ENCODE data around the gene USP13. TPM values are rescaled to one million over a fixed set of nuclear protein-coding genes. Genes with fewer than 3 reads are reported as not detected.

USP13 gene
- total RNA-seq, 1 experiment from 2014 or later, result 27.8 TPM

- POLR2A ChIA-PET, result no interaction called here
Measured at GRCh38 chr3:179671309-179671708, 18.5 kb downstream of the USP13 start.

GRCh38 chr3:179671747-179672242 lies 19.0 kb downstream of the USP13 start:
- TF ChIP-seq SIN3A (IDR thresholded peaks at IDR 0.05; ENCODE audit: borderline replicate concordance, insufficient read depth, low read depth, low read length), result no peak
- TF ChIP-seq CTCF (IDR thresholded peaks at IDR 0.05), result no peak
- no peak overlapping the region for H3K4me3 ChIP-seq (ENCODE audit: low read depth in 2 of 2, low read length in 2 of 2)
- H3K36me3 ChIP-seq (ENCODE audit: control insufficient read depth, insufficient read depth, low read length), result no peaks in the 10 kb centered on the region
- intact Hi-C loops (cut with micrococcal nuclease; ENCODE audit: unreplicated experiment) (no loop called here), in situ Hi-C loops (cut with HindIII; ENCODE audit: low pct_unique_long_range_greater_than_20kb, low sequenced_read_pairs) (no loop called here)
- BruUV-seq (replicated peaks), result no TSS peak
- POLR2A ChIA-PET, result no interaction called here
- CTCF ChIA-PET, result no interaction called here
- 0 out of 2 replicates have a peak, but pooled peaks cover 3% of the 10 kb centered on the region for H3K4me1 ChIP-seq (ENCODE audit: control insufficient read depth, insufficient read depth, low read length)
- no peaks in the 10 kb centered on the region for H3K9me3 ChIP-seq (ENCODE audit: control insufficient read depth, insufficient read depth, low read depth, low read length)
- ATAC-seq (0 out of 2 replicates have a peak, but pooled peaks have one; percentile 29), DNase-seq (ENCODE audit: low read depth, low spot score) (no peak)
- H3K27me3 ChIP-seq (ENCODE audit: control insufficient read depth, insufficient read depth, low read length), result no peaks in the 10 kb centered on the region
- no peak overlapping the region; the same call in 1 of the 2 replicates for H3K27ac ChIP-seq (ENCODE audit: low read length)

More at GRCh38 chr3:179671309-179671708, 18.5 kb downstream of the USP13 start:
- in situ Hi-C loops (cut with HindIII; ENCODE audit: low pct_unique_long_range_greater_than_20kb, low sequenced_read_pairs) (no loop called here), intact Hi-C loops (cut with micrococcal nuclease; ENCODE audit: unreplicated experiment) (no loop called here)
- TF ChIP-seq TCF7L2 (IDR thresholded peaks at IDR 0.05; ENCODE audit: low read depth, low read length), result no peak
- Histone ChIP-seq H3K4me3 (ENCODE audit: low read depth in 2 of 2, low read length in 2 of 2) (no peak overlapping the region), H3K36me3 (ENCODE audit: control insufficient read depth, insufficient read depth, low read length) (no peaks in the 10 kb centered on the region), H3K27me3 (ENCODE audit: control insufficient read depth, insufficient read depth, low read length) (no peaks in the 10 kb centered on the region), H3K4me1 (ENCODE audit: control insufficient read depth, insufficient read depth, low read length) (0 out of 2 replicates have a peak, but pooled peaks cover 3% of the 10 kb centered on the region), H3K27ac (ENCODE audit: low read length) (no peak overlapping the region; the same call in 1 of the 2 replicates), H3K9me3 (ENCODE audit: control insufficient read depth, insufficient read depth, low read depth, low read length) (no peaks in the 10 kb centered on the region)
- CTCF ChIA-PET, result no interaction called here
- BruUV-seq (replicated peaks), result no TSS peak
- ATAC-seq (no peak), DNase-seq (ENCODE audit: low read depth, low spot score) (no peak)

- H3K27ac ChIP-seq (ENCODE audit: low read length), result no peak overlapping the region
- intact Hi-C loops (cut with micrococcal nuclease; ENCODE audit: unreplicated experiment) (no loop called here), in situ Hi-C loops (cut with HindIII; ENCODE audit: low pct_unique_long_range_greater_than_20kb, low sequenced_read_pairs) (no loop called here)
- ATAC-seq (no peak), DNase-seq (ENCODE audit: low read depth, low spot score) (no peak)
- H3K4me1 ChIP-seq (ENCODE audit: control insufficient read depth, insufficient read depth, low read length), result peaks cover 7% of the 10 kb centered on the region; the same call in 1 of the 2 replicates
- H3K27me3 ChIP-seq (ENCODE audit: control insufficient read depth, insufficient read depth, low read length), result no peaks in the 10 kb centered on the region
- no peak overlapping the region for H3K4me3 ChIP-seq (ENCODE audit: low read depth in 2 of 2, low read length in 2 of 2)
- no peaks in the 10 kb centered on the region for H3K36me3 ChIP-seq (ENCODE audit: control insufficient read depth, insufficient read depth, low read length)
- TF ChIP-seq REST (IDR thresholded peaks at IDR 0.05; ENCODE audit: insufficient read depth in 1 of 2, low read depth in 2 of 2, low read length in 1 of 2) (no peak), TCF7L2 (IDR thresholded peaks at IDR 0.05; ENCODE audit: low read depth, low read length) (no peak), CTCF (IDR thresholded peaks at IDR 0.05) (no peak), POLR2AphosphoS5 (IDR thresholded peaks at IDR 0.05; ENCODE audit: low read depth, low read length) (no peak), SIN3A (IDR thresholded peaks at IDR 0.05; ENCODE audit: borderline replicate concordance, insufficient read depth, low read depth, low read length) (no peak)
- H3K9me3 ChIP-seq (ENCODE audit: control insufficient read depth, insufficient read depth, low read depth, low read length), result no peaks in the 10 kb centered on the region
- BruUV-seq (replicated peaks), result TSS peak; percentile 13
- ChIA-PET POLR2A (no interaction called here), CTCF (no interaction called here)
Measured at GRCh38 chr3:179672918-179673317, 20.1 kb downstream of the USP13 start.
